H1 (cell line): ENCODE results near the gene ORMDL2. TPM values are rescaled to one million over a fixed set of nuclear protein-coding genes. Genes with fewer than 3 reads are reported as not detected.

Source experiments
- CTCF ChIA-PET: fragments of 300-600 bp; sonication (Branson Sonifier 250); formaldehyde crosslinking; loops from one replicate; lab custom pipeline; 2021; ENCODE audit not compliant: partially characterized antibody; lab: Charles Lee
- POLR2A ChIA-PET: fragments of 300-600 bp; sonication (Branson Sonifier 250); formaldehyde crosslinking; loops from one replicate; lab custom pipeline; 2021; ENCODE audit warnings: inconsistent platforms; ENCODE audit not compliant: partially characterized antibody; lab: Charles Lee
- DNase-seq, 2 experiments: peaks; one replicate each; pipeline versions ENCODE4 v3.0.0 to v3.0.0-alpha.2; 2010 to 2022; ENCODE audit warnings: low spot score in 2 of 2, low read depth in 1 of 2, mixed read lengths in 1 of 2
- FAIRE-seq: peaks from 2 replicates; lab custom pipeline; 2011; peaks lifted over from hg19 to GRCh38; lab: Jason Lieb, UNC
- H2AFZ ChIP-seq: 2 replicates; pipeline ENCODE4 v1.8.1; 2012; ENCODE audit warnings: low read length, inconsistent platforms
- H2AK5ac ChIP-seq: 2 replicates; pipeline ENCODE4 v1.6.1; 2013; ENCODE audit warnings: low read depth, low read length
- H2BK120ac ChIP-seq: replicated peaks from 2 replicates; pipeline ENCODE3; 2013; ENCODE audit warnings: low read depth, low read length, inconsistent platforms
- H2BK12ac ChIP-seq: 2 replicates; pipeline ENCODE4 v1.6.1; 2013; ENCODE audit warnings: low read depth, low read length
- H2BK15ac ChIP-seq: 2 replicates; pipeline ENCODE4 v1.6.1; 2013; ENCODE audit warnings: low read length
- H2BK20ac ChIP-seq: 2 replicates; pipeline ENCODE4 v1.6.1; 2013; ENCODE audit warnings: low read length
- H2BK5ac ChIP-seq: 2 replicates; pipeline ENCODE4 v1.6.1; 2013; ENCODE audit warnings: low read depth, low read length
- H3K14ac ChIP-seq: 2 replicates; pipeline ENCODE4 v1.6.1; 2013; ENCODE audit warnings: inconsistent platforms; ENCODE audit not compliant: insufficient read length
- H3K18ac ChIP-seq: 2 replicates; pipeline ENCODE4 v1.6.1; 2013; ENCODE audit warnings: low read length; ENCODE audit errors: extremely low read depth
- H3K23ac ChIP-seq: 2 replicates; pipeline ENCODE4 v1.6.1; 2013; ENCODE audit warnings: inconsistent platforms; ENCODE audit not compliant: insufficient read length
- H3K23me2 ChIP-seq: 2 replicates; pipeline ENCODE4 v1.6.1; 2013; ENCODE audit warnings: low read depth, low read length
- H3K27ac ChIP-seq: 2 replicates; pipeline ENCODE4 v1.6.1; 2011; ENCODE audit warnings: low read depth, low read length, inconsistent platforms
- H3K27me3 ChIP-seq, 4 experiments: replicated peaks in 1 of 4; 1 replicate in 1 of 4; 2 replicates in 3 of 4; pipeline versions ENCODE4 v1.6.1 to v1.8.1; 2011 to 2013; ENCODE audit warnings: low read length in 3 of 4, mild to moderate bottlenecking in 3 of 4, inconsistent platforms in 2 of 4, mixed read lengths in 2 of 4, moderate library complexity in 1 of 4; ENCODE audit not compliant: control insufficient read depth in 3 of 4, insufficient read depth in 3 of 4; ENCODE audit errors: extremely low read depth in 1 of 4
- H3K36me3 ChIP-seq, 4 experiments: 2 replicates each; pipeline versions ENCODE4 v1.6.1 to v1.8.1; 2011 to 2013; ENCODE audit warnings: mild to moderate bottlenecking in 4 of 4, low read length in 3 of 4, moderate library complexity in 2 of 4, control low read depth in 1 of 4, inconsistent platforms in 1 of 4; ENCODE audit not compliant: insufficient read depth in 4 of 4, control insufficient read depth in 2 of 4
- H3K4ac ChIP-seq: replicated peaks from 2 replicates; pipeline ENCODE3; 2013; ENCODE audit warnings: low read length, low read depth, mixed read lengths, inconsistent platforms; ENCODE audit not compliant: insufficient read length
- H3K4me1 ChIP-seq, 4 experiments: replicated peaks in 1 of 4; 1 replicate in 1 of 4; 2 replicates in 3 of 4; pipeline versions ENCODE4 v1.6.1 to v1.8.1; 2011 to 2013; ENCODE audit warnings: low read length in 3 of 4, inconsistent platforms in 2 of 4, mixed read lengths in 1 of 4; ENCODE audit not compliant: insufficient read depth in 4 of 4, control insufficient read depth in 3 of 4
- H3K4me2 ChIP-seq, 2 experiments: 2 replicates each; pipeline versions ENCODE4 v1.6.1 to v1.8.1; 2011 to 2013; ENCODE audit warnings: low read depth in 2 of 2, low read length in 2 of 2, control low read depth in 1 of 2, inconsistent platforms in 1 of 2, mild to moderate bottlenecking in 1 of 2; ENCODE audit not compliant: insufficient read depth in 1 of 2
- H3K4me3 ChIP-seq, 4 experiments: fragments of 200-600, 300-600 bp in 1 of 4; sonication (generic), shearing (Covaris generic), sonication (Bioruptor Twin) in 1 of 4; 2 replicates each; pipeline versions ENCODE4 v1.5.1 to v1.8.1; 2011 to 2016; ENCODE audit warnings: low read length in 4 of 4, low read depth in 3 of 4, control low read depth in 2 of 4, inconsistent platforms in 2 of 4, mild to moderate bottlenecking in 2 of 4, mixed read lengths in 1 of 4, moderate library complexity in 1 of 4; ENCODE audit not compliant: insufficient read depth in 2 of 4; ENCODE audit errors: extremely low read depth in 1 of 4
- H3K56ac ChIP-seq: replicated peaks from 2 replicates; pipeline ENCODE3; 2013; ENCODE audit warnings: low read depth, mild to moderate bottlenecking, mixed read lengths, low read length, inconsistent platforms; ENCODE audit not compliant: insufficient read length
- H3K79me1 ChIP-seq: 2 replicates; pipeline ENCODE4 v1.6.1; 2013; ENCODE audit warnings: low read depth, low read length, control low read depth
- H3K79me2 ChIP-seq, 2 experiments: 2 replicates each; pipeline versions ENCODE4 v1.6.1 to v1.8.1; 2012 to 2013; ENCODE audit warnings: low read length in 2 of 2, mild to moderate bottlenecking in 2 of 2, inconsistent platforms in 1 of 2; ENCODE audit not compliant: insufficient read depth in 2 of 2, control insufficient read depth in 1 of 2
- H3K9ac ChIP-seq, 4 experiments: replicated peaks in 1 of 4; 1 replicate in 1 of 4; 2 replicates in 3 of 4; pipeline versions ENCODE4 v1.6.1 to v1.8.1; 2011 to 2013; ENCODE audit warnings: low read depth in 3 of 4, low read length in 3 of 4, control low read depth in 2 of 4, mild to moderate bottlenecking in 2 of 4, moderate library complexity in 2 of 4, inconsistent platforms in 1 of 4; ENCODE audit errors: extremely low read depth in 1 of 4
- H3K9me3 ChIP-seq, 2 experiments: 2 replicates each; pipeline versions ENCODE4 v1.6.1 to v1.8.1; 2012 to 2013; ENCODE audit warnings: mild to moderate bottlenecking in 2 of 2, moderate library complexity in 2 of 2, control low read depth in 1 of 2, inconsistent platforms in 1 of 2, low read depth in 1 of 2, low read length in 1 of 2, mixed read lengths in 1 of 2; ENCODE audit not compliant: insufficient read depth in 2 of 2
- H4K20me1 ChIP-seq, 2 experiments: replicated peaks in 1 of 2; 2 replicates each; pipeline versions ENCODE3 to v1.8.1; 2011 to 2013; ENCODE audit warnings: inconsistent platforms in 2 of 2, low read length in 2 of 2, mild to moderate bottlenecking in 1 of 2; ENCODE audit not compliant: insufficient read depth in 2 of 2, control insufficient read depth in 1 of 2
- H4K5ac ChIP-seq: 2 replicates; pipeline ENCODE4 v1.6.1; 2013; ENCODE audit warnings: low read length, low read depth, mixed read lengths, inconsistent platforms; ENCODE audit not compliant: insufficient read length
- H4K8ac ChIP-seq: 2 replicates; pipeline ENCODE4 v1.8.0; 2013; ENCODE audit warnings: mild to moderate bottlenecking, moderate library complexity, low read length, inconsistent platforms; ENCODE audit not compliant: insufficient read depth; ENCODE audit errors: extremely low read depth
- H4K91ac ChIP-seq: replicated peaks from 2 replicates; pipeline ENCODE3; 2013; ENCODE audit warnings: low read length, mixed read lengths, inconsistent platforms; ENCODE audit not compliant: insufficient read length
- EGR1 ChIP-seq: IDR thresholded peaks from 2 replicates; pipeline ENCODE4 v1.6.1; 2011; ENCODE audit warnings: low read depth, low read length, borderline replicate concordance
- HDAC2 ChIP-seq, 2 experiments: fragments of 300-600 bp in 1 of 2; sonication (generic) in 1 of 2; IDR thresholded peaks; 2 replicates each; pipeline ENCODE4 v1.6.1; 2011 to 2012; ENCODE audit warnings: low read depth in 2 of 2, low read length in 2 of 2, mild to moderate bottlenecking in 2 of 2, moderate library complexity in 2 of 2, borderline replicate concordance in 1 of 2, inconsistent platforms in 1 of 2
- PHF8 ChIP-seq: fragments of 200-600 bp; sonication (generic); conservative IDR thresholded peaks from 2 replicates; pipeline ENCODE4 v1.7.1; 2012; ENCODE audit warnings: low read depth, mild to moderate bottlenecking, inconsistent platforms, low read length, moderate library complexity
- POLR2AphosphoS5 ChIP-seq: IDR thresholded peaks from 2 replicates; pipeline ENCODE4 v1.6.1; 2011; ENCODE audit warnings: low read depth, low read length
- RBBP5 ChIP-seq: IDR thresholded peaks from 2 replicates; pipeline ENCODE4 v1.7.1; 2012; ENCODE audit warnings: low read depth, mild to moderate bottlenecking, inconsistent platforms, low read length, moderate library complexity, borderline replicate concordance
- SAP30 ChIP-seq: fragments of 300-600 bp; sonication (generic); IDR thresholded peaks from 2 replicates; pipeline ENCODE4 v1.7.1; 2012; ENCODE audit warnings: low read length, moderate library complexity, mild to moderate bottlenecking, inconsistent platforms; ENCODE audit not compliant: insufficient read depth, insufficient replicate concordance
- SP2 ChIP-seq: IDR thresholded peaks from 2 replicates; pipeline ENCODE4 v1.6.1; 2012; ENCODE audit warnings: mild to moderate bottlenecking, low read length, inconsistent platforms
- WGBS, 2 experiments: shearing (Covaris generic) in 1 of 2; methylation state at CpG; one replicate each; pipeline versions ENCODE4 v1.1.6 to v1.1.7; 2013 to 2015; ENCODE audit warnings: low lambda C conversion rate in 2 of 2, mixed read lengths in 2 of 2, inconsistent platforms in 1 of 2, low coverage in 1 of 2, missing lambda C conversion rate in 1 of 2; ENCODE audit not compliant: insufficient replicate concordance in 2 of 2, insufficient coverage in 1 of 2, insufficient read length in 1 of 2; ENCODE audit errors: extremely low coverage in 1 of 2, missing lambda C conversion rate in 1 of 2; 5-methylcytosine and 5-hydroxymethylcytosine counted together
- polyA plus RNA-seq, 7 experiments: library from polyadenylated mRNA; depleted of rRNA in 3 of 7; stranded (reverse) in 5 of 7; unstranded in 2 of 7; fragments of >200 nt in 5 of 7; fragments of 200-250 nt in 2 of 7; gene quantifications; 1 replicate in 5 of 7; 2 replicates in 1 of 7; 4 replicates in 1 of 7; pipeline versions ENCODE4 v1.2.1 to v1.2.3, GENCODE V29; 2011 to 2013; ENCODE audit warnings: missing spikeins in 2 of 7, mixed read lengths in 2 of 7
- total RNA-seq: library from RNA; stranded (reverse); fragmentation: NEBNext Ultra II Directional; extraction: Animal tissue kit (Norgen Biotek cat#: 25700); gene quantifications from 2 replicates; pipeline ENCODE4 v1.2.1, GENCODE V29; 2021

ORMDL2 gene
- total and polyA plus RNA-seq, 2 of the 8 experiments (the other 6 are each of a cell fraction or from before 2014, with no cell fraction given): 39.0 to 65.6 TPM

DNA sequence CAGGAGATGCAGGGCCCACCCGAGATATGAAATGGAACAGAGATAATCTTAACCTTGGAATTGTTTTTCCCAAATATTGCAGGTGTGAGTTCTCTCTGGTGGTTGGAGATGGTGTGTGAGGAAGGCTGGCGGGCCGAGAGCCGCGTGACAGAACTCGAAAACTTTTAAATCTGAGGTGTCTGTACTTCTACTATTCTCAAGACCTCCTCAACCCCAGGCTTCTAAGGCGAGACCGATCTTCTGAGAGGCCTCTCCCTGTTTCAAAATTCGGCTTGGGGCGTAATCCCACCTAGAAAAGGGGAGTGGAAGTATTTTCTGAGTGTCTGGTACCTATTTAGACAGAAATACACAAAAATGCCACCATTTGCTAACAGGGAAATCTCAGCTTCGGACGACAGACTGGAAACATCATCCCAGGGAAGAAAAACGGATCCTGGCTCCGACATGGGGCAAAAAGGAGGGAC lies 928 bp upstream of the ORMDL2 start:
- TF ChIP-seq SP2 (no peak), HDAC2 (IDR thresholded peaks at IDR 0.05; ENCODE audit: borderline replicate concordance in 1 of 2, low read depth in 2 of 2, low read length in 2 of 2) (peak in 1 of 2 experiments; percentile 37; a peak in 1 of 4 replicates), EGR1 (no peak), POLR2AphosphoS5 (no peak), SAP30 (peak; percentile 32), RBBP5 (no peak), PHF8 (no peak)
- TF ChIP-seq, all 59 proteins: peak for 2
- Histone ChIP-seq H3K4me1 (peaks cover 4 to 12% (median 7%) of the 10 kb centered on the region in 4 experiments), H4K5ac (peak overlapping the region; percentile 75), H4K8ac (no peak overlapping the region), H2BK120ac (no peak overlapping the region), H3K18ac (peak overlapping the region; percentile 89), H2BK20ac (no peak overlapping the region), H3K9ac (peak overlapping the region; percentile 96 to 99 (median 98)), H3K14ac (no peak overlapping the region), H3K23me2 (peaks cover 2% of the 10 kb centered on the region; the same call in 1 of the 2 replicates), H3K9me3 (no peaks in the 10 kb centered on the region), H3K79me2 (peaks cover 34 to 70% of the 10 kb centered on the region in 2 experiments), H3K23ac (no peak overlapping the region), H3K79me1 (peaks cover 6% of the 10 kb centered on the region; the same call in 1 of the 2 replicates), H3K4me2 (peak overlapping the region; percentile 81 to 82), H2AK5ac (peak overlapping the region; percentile 72; the same call in 1 of the 2 replicates), H4K91ac (peak overlapping the region; percentile 67), H3K56ac (peak overlapping the region; percentile 75), H3K27me3 (no peaks in the 10 kb centered on the region), H3K4ac (peak overlapping the region; percentile 20), H3K36me3 (peaks cover 8 to 37% (median 19%) of the 10 kb centered on the region in 4 experiments), H2BK15ac (no peak overlapping the region), H2BK5ac (peak overlapping the region; percentile 95), H3K27ac (peak overlapping the region; percentile 91), H2BK12ac (peak overlapping the region; percentile 71; the same call in 1 of the 2 replicates), H3K4me3 (peak overlapping the region; percentile 95 to 100 (median 96)), H2AFZ (peak overlapping the region; percentile 87; the same call in 1 of the 2 replicates), H4K20me1 (peaks cover 5 to 13% of the 10 kb centered on the region in 2 experiments)
- POLR2A ChIA-PET: interaction anchor here (1.1 to 14.0 kb wide), 14 partner anchors 5 to 139 kb away, joined by 3 to 133 read pairs (median 14); partner anchors contain the start of genes CD63, DNAJC14, ORMDL2 and SARNP
- WGBS, 2 experiments: 6% methylated on average over 14 of the region's 14 CpGs; no CpG with 5 or more reads in 1 of the 2 experiments
- CTCF ChIA-PET: interaction anchor here (1.0 to 18.0 kb wide), 9 partner anchors 14 to 262 kb away, joined by 3 to 224 read pairs (median 4); partner anchors contain the start of genes DGKA, DNAJC14, GDF11 and RAB5B
- no peak for FAIRE-seq
- peak in 1 of 2 experiments; percentile 43 for DNase-seq
